Activated CD4-positive, alpha-beta T cell treated with anti-CD3 and anti-CD28 coated beads for 24 hours (primary cell): ENCODE data around the gene LIAS.
"Not testable (repeated sequence)": the region's sequence is repeated elsewhere in the genome, so short reads cannot be mapped to it uniquely, and the experiment has no call there.

ENCODE experiments used
- DNase-seq, 2 donors: peaks; one replicate each; pipeline ENCODE4 v3.0.0-alpha.2; 2020; ENCODE audit warnings: low read depth in 2 of 2

LIAS gene

GRCh38 chr4:39497909-39498726 lies 39.3 kb downstream of the LIAS start:
- DNase-seq: no peak

- no peak for DNase-seq
Observed at GRCh38 chr4:39498727-39499020, 39.8 kb downstream of the LIAS start.

- DNase-seq: no peak
Observed at GRCh38 chr4:39502019-39502663, 43.3 kb downstream of the LIAS start.

- DNase-seq: not testable (repeated sequence)
Observed at GRCh38 chr4:39502664-39503035, 43.8 kb downstream of the LIAS start.

- DNase-seq: no peak
Observed at GRCh38 chr4:39504538-39504937, 45.7 kb downstream of the LIAS start.

- no peak for DNase-seq
Observed at GRCh38 chr4:39505581-39505980, 46.7 kb downstream of the LIAS start.

- no peak for DNase-seq
Observed at GRCh38 chr4:39510348-39510929, 51.6 kb downstream of the LIAS start.

GRCh38 chr4:39514266-39514665 lies 55.4 kb downstream of the LIAS start:
- DNase-seq: not testable (repeated sequence)

- no peak for DNase-seq
Observed at GRCh38 chr4:39514888-39515401, 56.1 kb downstream of the LIAS start.

GRCh38 chr4:39515669-39516401 lies 57.0 kb downstream of the LIAS start:
- DNase-seq: not testable (repeated sequence)

- no peak for DNase-seq
Observed at GRCh38 chr4:39516407-39516966, 57.6 kb downstream of the LIAS start.

GRCh38 chr4:39518484-39518883 lies 59.6 kb downstream of the LIAS start:
- no peak for DNase-seq

- no peak for DNase-seq
Observed at GRCh38 chr4:39521253-39521919, 62.5 kb downstream of the LIAS start.

GRCh38 chr4:39522068-39522467 lies 63.2 kb downstream of the LIAS start:
- no peak for DNase-seq

GRCh38 chr4:39524161-39524957 lies 65.5 kb downstream of the LIAS start:
- no peak for DNase-seq

- no peak for DNase-seq
Observed at GRCh38 chr4:39525822-39526690, 67.2 kb downstream of the LIAS start.

- DNase-seq: peak; percentile 1 to 28
Observed at GRCh38 chr4:39526765-39527295, 68.0 kb downstream of the LIAS start.

- DNase-seq: peak; percentile 83 to 87
Observed at GRCh38 chr4:39527296-39528060, 68.6 kb downstream of the LIAS start, which contains the start of gene UGDH. Gene UGDH, minus strand, starts transcription at chr4:39527439. Its CDS starts 5,927 bp downstream, at chr4:39521512.
